ENCODE data around the gene EPHB2. TPM values are rescaled to one million over a fixed set of nuclear protein-coding genes. Genes with fewer than 3 reads are reported as not detected.

EPHB2 gene
- total and polyA plus RNA-seq, 2 donors (not counting 3 experiments of a cell fraction or from before 2014, with no cell fraction given) = 50.8 to 69.1 TPM

DNA sequence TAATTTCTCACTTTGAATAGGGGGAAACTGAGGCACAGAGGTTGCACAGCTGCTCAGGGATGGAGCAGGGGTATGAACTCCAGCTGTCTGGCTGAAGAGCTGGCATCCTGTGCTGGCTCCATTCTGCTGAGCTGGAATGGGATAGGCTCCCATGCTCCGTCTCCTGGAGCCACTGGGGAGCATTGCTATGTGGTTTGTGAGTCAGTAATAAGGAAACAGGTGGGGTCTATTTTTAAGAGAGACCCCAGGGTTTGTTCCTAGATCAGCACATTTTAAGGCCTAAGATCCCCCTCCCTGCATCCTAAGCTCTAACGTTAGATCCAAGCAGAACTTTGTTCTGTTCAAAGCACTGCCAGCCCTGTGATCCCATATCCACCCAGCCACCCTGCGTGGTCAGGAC lies 189.8 kb downstream of the EPHB2 start:
- Histone ChIP-seq H3K79me2 (ENCODE audit: control insufficient read depth, insufficient read depth, low read length) (no peaks in the 10 kb centered on the region), H3K4me1 (ENCODE audit: control insufficient read depth, extremely low read depth, insufficient read depth, low read length) (no peaks in the 10 kb centered on the region), H3K27me3 (ENCODE audit: control insufficient read depth in 2 of 2, insufficient read depth in 2 of 2, low read length in 2 of 2) (no peaks in the 10 kb centered on the region), H4K20me1 (replicated peaks; ENCODE audit: control insufficient read depth, extremely low read depth, insufficient read depth, low read length) (no peaks in the 10 kb centered on the region), H3K4me3 (replicated peaks in 1 of 3; ENCODE audit: insufficient read depth in 1 of 3, low read depth in 1 of 3, low read length in 3 of 3) (no peak overlapping the region), H3K9me1 (replicated peaks; ENCODE audit: control insufficient read depth, extremely low read depth, insufficient read depth, low read length) (no peaks in the 10 kb centered on the region), H3K4me2 (ENCODE audit: insufficient read depth, low read length) (no peak overlapping the region), H3K9me3 (replicated peaks; ENCODE audit: control insufficient read depth, insufficient read depth, low read length) (no peaks in the 10 kb centered on the region), H3K27ac (ENCODE audit: insufficient read depth, low read depth, low read length) (no peak overlapping the region), H3K9ac (replicated peaks; ENCODE audit: extremely low read depth, insufficient read depth, low read length) (no peak overlapping the region), H3K36me3 (ENCODE audit: control insufficient read depth in 2 of 2, extremely low read depth in 1 of 2, insufficient read depth in 2 of 2, low read length in 2 of 2) (peaks cover 0 to 4% of the 10 kb centered on the region in 2 experiments), H2AFZ (ENCODE audit: low read depth, low read length) (no peak overlapping the region)
- no peak for TF ChIP-seq MYC (IDR thresholded peaks at IDR 0.05; ENCODE audit: low read depth, low read length)
- TF ChIP-seq, protein P1, sequence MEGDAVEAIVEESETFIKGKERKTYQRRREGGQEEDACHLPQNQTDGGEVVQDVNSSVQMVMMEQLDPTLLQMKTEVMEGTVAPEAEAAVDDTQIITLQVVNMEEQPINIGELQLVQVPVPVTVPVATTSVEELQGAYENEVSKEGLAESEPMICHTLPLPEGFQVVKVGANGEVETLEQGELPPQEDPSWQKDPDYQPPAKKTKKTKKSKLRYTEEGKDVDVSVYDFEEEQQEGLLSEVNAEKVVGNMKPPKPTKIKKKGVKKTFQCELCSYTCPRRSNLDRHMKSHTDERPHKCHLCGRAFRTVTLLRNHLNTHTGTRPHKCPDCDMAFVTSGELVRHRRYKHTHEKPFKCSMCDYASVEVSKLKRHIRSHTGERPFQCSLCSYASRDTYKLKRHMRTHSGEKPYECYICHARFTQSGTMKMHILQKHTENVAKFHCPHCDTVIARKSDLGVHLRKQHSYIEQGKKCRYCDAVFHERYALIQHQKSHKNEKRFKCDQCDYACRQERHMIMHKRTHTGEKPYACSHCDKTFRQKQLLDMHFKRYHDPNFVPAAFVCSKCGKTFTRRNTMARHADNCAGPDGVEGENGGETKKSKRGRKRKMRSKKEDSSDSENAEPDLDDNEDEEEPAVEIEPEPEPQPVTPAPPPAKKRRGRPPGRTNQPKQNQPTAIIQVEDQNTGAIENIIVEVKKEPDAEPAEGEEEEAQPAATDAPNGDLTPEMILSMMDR (IDR thresholded peaks at IDR 0.05; ENCODE audit: extremely low read depth in 1 of 2, insufficient read depth in 1 of 2, low read depth in 1 of 2, low read length in 2 of 2) = no peak
- TF ChIP-seq FOS (IDR thresholded peaks at IDR 0.05; ENCODE audit: borderline replicate concordance, insufficient read depth, low read length) = no peak
- no peak for TF ChIP-seq GATA2 (IDR thresholded peaks at IDR 0.05; ENCODE audit: insufficient read depth, insufficient read length, low read depth, low read length)
- TF ChIP-seq, protein P2, sequence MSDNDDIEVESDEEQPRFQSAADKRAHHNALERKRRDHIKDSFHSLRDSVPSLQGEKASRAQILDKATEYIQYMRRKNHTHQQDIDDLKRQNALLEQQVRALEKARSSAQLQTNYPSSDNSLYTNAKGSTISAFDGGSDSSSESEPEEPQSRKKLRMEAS (IDR thresholded peaks at IDR 0.05; ENCODE audit: insufficient read depth, insufficient read length) = no peak
- TF ChIP-seq POLR2A (IDR thresholded peaks at IDR 0.05; ENCODE audit: low read depth, low read length) = no peak
- TF ChIP-seq JUN (IDR thresholded peaks at IDR 0.05; ENCODE audit: borderline replicate concordance, insufficient read depth, insufficient read length, low read depth) = no peak
- no peak for TF ChIP-seq EZH2 (IDR thresholded peaks at IDR 0.05; ENCODE audit: borderline replicate concordance, low read depth, low read length, severe bottlenecking)
- no peak for TF ChIP-seq POLR2AphosphoS5 (IDR thresholded peaks at IDR 0.05; ENCODE audit: insufficient read depth, low read depth, low read length)
- no peak for FAIRE-seq
- BruUV-seq (replicated peaks) = no TSS peak
- dilution Hi-C loops (cut with MboI; ENCODE audit: extremely low pct_ligation_motif_present, low sequenced_read_pairs) = no loop called here
- no peak for DNase-seq (ENCODE audit: low read depth, low spot score)
- CTCF ChIA-PET = interaction anchor here (1.0 to 2.1 kb wide), 5 partner anchors 12 to 196 kb away, joined by 3 to 7 read pairs (median 5); no protein-coding TSS in a partner anchor
- intact Hi-C loops (cut with micrococcal nuclease) = no loop called here
- POLR2A ChIA-PET = no interaction called here
